GM19468 (cell line): ENCODE data around the gene TOGARAM1.
A peak's percentile ranks its signal among the peaks of the same experiment; 100 is the strongest.
"Not testable (repeated sequence)": the region's sequence is repeated elsewhere in the genome, so short reads cannot be mapped to it uniquely, and the experiment has no call there.

Experiments used
- ATAC-seq: cut with Tn5 transposase; IDR thresholded peaks from one replicate; pipeline ENCODE4 v1.9.1; 2021; ENCODE audit warnings: mild to moderate bottlenecking, moderate library complexity, moderate number of reproducible peaks; ENCODE audit not compliant: unreplicated experiment; ENCODE audit errors: extremely low read depth

TOGARAM1 gene

DNA sequence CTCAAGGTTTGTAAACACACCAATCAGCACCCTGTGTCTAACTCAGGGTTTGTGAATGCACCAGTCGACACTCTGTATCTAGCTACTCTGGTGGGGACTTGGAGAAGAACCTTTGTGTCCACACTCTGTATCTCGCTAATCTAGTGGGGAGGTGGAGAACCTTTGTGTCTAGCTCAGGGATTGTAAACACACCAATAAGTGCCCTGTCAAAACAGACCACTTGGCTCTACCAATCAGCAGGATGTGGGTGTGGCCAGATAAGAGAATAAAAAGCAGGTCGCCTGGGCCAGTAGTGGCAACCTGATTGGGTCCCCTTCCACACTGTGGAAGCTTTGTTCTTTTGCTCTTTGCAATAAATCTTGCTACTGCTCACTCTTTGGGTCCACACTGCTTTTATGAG lies 119.1 kb downstream of the TOGARAM1 start:
- not testable (repeated sequence) for ATAC-seq

DNA sequence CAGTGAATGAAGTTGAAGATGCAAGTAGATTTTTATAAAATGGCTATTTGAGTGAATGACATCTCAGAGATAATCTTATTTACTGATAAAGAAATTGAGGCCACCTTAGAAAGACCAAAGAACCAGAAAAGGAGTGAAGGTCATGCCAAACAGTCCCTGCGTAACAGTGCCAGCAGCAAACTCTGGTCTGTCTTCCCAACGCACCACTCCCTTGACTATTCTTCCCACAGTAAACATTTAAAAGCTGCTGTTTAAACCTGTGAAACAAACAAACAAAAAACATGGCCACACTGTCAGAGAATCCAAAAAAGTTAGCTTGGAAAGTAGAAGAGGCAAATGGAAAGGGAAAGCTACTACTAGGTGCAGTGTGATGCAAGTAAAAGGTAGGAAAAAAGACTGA lies 120.4 kb downstream of the TOGARAM1 start:
- ATAC-seq = no peak

DNA sequence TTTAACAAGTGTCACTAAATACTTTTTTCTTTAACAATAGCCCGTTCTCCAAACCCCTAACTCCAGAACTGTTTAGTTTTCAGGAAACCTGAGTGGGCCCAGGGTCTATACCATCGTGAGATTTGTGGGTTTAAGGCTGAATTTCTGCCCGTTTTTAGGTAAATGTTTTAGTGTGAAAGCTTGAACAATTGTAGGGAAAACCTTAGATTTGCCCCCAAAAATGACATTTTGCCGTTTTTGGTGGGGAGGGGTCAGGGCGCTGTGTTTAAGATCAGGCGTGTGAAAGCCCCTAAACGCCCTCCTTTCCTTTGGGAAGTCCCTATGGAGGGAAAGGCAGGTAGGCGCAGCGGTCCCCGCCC lies 121.6 kb downstream of the TOGARAM1 start:
- no peak for ATAC-seq

DNA sequence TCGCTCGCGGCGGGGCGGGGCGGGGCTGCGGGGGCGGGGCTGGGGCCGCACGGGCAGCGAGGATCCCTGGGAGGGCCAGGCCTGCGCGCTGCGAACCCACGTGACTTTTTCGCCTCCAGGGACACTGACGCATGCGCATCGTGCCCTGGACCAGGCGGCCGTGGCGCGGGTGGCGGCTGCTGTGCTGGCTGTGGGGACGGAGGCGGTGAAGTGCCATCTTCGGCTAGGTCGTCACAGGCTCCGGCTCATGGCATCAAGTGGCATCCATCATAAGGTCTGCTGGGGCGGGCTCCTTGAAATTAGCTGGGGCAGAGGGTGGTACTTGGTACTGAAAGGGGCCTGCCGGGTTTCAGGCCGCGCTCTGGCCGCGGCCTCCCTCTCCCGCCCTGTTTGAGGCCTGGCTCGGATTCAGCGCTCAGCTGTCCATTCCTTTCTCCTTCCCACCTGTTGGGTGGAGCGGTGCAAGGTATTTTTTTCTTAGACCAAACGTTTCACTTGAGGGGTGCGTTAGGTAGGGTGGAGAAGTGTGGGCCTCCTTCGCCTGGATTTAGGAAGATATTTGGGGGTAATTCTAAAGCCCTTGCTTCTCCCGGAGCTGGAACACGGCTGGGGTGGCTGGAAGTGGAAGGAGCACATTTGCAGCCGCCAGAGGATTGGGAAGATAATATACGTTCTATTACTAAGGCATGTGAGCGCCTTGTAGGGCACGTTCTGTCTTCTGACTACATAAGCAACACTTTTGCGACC lies 122.2 kb downstream of the TOGARAM1 start, which contains the start of gene PRPF39:
TSS of gene PRPF39 (plus strand) at position 141 of the 747 bp plus-strand sequence. CDS start 11,124 bp downstream, outside the sequence.
- peak; percentile 89 for ATAC-seq

DNA sequence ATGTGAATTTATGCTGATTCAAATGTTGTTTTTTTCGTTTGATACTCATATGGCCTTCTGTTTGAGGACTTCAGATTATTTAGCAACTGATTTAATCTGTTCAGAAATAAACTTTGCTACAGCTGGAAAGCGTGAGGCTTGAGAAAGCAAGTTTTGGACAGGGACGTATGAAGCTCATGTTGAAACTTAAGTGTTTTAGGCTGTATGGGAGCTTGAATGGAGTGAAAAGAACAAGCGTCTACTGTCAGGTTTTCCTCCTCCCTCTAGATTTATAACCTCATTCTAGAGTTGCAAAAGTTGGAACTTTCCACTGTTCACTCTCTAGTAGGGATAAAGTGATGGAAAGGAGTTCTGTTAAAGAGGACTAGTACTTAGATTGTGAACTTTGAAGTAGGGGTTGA lies 123.0 kb downstream of the TOGARAM1 start:
- no peak for ATAC-seq

DNA sequence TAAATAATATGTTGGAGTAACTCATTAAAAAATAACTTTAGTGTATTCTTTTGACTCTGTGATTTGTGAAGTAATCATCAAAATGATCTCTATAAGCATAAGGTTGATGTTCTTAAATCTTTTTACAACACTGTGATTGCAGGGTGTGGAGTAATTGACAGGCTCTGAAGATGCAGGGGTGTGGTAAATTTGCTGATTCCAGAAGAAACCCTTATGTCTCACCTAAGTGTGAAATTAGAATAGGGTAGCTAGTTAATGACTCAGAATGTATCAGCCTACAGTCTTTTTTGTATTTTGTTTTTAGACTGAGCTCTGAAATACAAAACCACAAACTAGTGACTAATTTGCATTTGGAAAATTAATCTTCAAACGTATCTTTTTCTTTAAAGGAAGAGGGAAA lies 127.8 kb downstream of the TOGARAM1 start:
- ATAC-seq = no peak

DNA sequence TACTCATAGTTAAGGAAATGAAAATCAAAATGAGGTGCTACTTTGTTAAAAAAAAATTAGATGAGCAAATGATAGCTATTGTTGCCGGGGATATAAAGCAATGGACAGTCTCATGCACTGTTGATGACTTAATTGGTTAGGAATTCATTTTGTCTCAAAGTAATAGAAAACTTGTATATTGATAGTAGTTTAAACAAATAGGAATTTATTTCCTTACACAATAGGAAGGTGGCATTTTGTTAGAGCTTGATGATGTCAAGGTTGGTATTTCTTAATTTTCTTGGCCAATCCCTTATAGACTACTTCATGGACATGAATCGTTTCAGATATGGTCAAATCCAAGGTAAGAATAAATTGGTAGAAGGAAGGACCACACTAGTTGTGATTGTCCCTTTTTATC lies 129.7 kb downstream of the TOGARAM1 start:
- no peak for ATAC-seq

DNA sequence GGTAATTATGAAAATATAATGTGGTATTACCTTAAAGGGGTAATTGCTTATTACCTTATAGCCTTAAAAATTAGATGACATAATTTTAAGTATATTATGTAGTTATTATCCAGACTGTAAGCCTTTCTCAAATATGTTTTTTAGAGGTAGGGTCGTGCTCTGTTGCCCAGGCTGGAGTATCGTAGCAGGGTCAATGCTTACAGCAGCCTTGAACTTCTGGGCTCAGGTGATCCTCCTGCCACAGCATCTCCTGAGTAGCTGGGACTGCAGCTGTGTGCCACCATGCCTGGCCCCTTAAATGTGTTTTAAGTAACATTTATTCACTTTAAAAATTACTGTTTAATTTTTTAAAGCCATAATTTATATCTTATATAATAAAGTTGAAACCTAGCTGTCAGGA lies 132.3 kb downstream of the TOGARAM1 start:
- ATAC-seq = no peak

DNA sequence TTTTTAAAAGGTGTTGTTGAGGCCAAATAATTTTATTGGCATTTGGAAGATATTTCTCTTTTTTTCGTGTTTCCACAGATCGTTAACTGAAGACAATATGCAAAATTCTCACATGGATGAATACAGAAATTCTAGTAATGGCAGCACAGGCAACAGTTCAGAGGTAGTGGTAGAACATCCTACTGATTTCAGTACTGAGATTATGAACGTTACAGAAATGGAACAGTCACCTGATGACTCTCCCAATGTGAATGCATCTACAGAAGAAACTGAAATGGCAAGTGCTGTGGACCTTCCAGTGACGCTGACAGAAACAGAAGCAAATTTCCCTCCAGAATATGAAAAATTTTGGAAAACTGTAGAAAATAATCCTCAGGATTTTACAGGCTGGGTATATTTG lies 133.2 kb downstream of the TOGARAM1 start:
- ATAC-seq = no peak

DNA sequence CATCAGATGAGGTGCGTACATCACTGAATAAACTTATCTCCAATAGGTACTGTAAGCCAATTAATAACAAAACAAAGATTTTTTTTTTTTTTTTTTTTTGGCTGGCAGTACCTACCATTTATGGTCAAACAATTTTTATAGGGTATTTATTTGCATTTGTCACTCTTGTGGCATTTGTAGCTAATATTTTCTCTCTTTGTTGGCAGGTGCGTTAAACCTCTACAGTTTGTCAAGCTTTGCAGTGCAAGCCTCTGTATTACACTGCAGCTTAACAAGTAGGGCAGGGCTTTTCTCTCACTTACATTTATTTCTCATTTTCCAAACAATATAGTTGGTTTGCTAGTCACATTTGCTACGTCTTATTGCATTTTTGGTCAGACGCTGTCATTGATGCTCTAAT lies 134.2 kb downstream of the TOGARAM1 start:
- ATAC-seq = no peak

DNA sequence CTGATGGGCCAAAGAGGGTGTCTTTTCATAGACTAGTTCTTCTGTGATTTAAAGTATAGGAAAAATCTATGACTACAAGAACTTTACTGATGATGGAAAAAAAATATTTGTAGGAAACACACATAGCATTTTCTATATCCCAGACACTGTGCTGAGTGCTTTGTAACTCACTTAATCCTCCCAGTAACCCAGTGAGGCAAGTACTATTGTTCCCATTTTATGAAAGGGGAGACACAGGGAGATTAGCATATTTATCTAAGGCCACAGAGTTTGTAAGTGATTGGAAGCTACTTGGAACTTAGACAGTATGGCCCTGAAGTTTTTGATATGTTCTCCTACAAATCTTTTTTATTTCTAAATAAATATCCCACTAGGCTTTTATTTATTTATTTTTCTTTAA lies 141.8 kb downstream of the TOGARAM1 start:
- ATAC-seq = no peak

DNA sequence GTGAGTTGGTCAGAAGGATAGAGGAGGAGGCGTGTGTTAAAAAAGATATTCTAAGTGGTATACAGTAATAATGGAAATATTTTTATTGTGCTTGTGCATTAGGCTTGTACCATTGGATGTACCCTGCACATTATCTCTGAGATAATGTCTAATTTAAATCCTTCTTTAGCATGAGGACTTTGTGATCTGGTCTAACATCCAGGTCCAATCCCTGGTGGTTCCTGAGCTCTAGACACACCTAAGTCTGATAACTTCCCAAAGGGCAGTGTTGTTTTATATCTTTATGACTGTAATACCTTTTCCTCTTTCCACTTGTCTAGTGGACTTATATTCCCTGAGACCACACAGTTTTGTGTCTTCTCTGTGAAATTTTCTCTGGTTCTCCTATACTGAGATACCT lies 142.6 kb downstream of the TOGARAM1 start:
- no peak for ATAC-seq

DNA sequence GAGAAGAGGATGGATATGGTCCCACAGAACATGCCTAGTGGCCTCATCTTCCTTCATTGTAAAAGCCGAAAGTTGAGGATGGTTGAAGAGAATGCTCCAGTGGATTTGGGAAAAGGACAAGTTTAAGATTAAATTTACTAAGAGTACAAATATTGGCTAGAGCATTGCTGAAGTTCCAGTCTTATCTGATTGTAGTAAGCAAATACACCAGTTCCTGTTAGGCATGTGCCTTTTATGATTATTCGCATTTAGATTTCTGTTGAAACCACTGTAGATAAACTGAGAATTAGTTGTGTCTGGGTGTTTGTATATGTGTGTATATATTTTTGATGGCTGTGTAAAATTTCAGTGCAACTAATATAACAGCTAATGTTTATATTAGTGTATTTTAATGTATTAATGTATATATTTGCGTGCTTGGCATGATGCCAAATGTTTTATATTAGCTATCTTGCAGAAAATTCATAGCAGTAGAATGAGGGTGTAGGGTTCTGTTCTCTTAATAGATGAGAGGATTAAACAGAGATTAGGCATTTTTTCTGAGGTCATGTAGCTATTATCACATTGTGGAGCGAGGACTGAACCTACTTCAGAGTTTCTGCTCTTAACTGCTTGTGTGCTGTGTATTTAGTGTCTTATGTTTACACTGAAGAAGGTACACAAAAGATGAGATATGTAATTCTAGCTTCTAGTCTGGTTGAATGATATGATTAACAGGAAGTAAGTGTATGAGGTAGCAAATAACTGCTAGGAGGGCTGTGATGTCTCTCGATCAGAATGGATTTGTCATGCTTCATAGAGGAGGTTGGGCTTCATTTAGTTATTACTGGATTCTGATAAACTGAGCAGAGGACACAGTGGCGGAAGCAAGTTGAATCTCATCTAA lies 151.1 kb downstream of the TOGARAM1 start:
- no peak for ATAC-seq

DNA sequence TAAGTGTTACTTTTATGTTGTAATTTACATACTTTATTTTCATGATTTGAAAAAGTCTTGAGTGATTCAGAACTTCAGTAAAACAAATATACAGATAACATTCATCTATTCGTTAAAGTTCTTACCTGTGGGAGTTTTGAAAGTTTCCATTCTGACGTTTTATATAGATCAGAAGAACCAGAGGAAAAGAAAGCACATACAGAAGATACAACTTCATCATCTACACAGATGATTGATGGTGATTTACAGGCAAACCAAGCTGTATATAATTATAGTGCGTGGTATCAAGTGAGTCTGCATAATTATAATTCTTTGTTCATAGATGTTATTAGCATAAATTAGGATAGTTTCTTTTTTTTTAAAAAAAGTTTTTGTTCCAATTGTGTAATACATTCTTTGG lies 152.3 kb downstream of the TOGARAM1 start:
- no peak for ATAC-seq

DNA sequence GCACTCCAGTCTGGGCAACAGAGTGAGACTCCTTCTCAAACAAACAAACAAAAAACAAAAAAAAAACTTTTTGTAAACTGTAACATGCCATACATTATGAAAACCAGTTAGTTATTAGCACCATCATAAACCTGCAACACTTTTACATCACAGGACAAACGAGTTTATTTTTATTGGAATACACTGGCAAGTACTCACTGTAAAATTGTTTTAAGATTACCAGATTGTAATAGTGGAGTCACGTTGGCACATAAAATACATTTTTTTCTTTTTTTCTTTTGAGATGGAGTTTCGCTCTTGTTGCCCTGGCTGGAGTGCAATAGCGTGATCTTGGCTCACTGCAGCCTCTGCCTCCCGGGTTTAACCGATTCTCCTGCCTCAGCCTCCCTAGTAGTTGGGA lies 156.6 kb downstream of the TOGARAM1 start:
- ATAC-seq = no peak

DNA sequence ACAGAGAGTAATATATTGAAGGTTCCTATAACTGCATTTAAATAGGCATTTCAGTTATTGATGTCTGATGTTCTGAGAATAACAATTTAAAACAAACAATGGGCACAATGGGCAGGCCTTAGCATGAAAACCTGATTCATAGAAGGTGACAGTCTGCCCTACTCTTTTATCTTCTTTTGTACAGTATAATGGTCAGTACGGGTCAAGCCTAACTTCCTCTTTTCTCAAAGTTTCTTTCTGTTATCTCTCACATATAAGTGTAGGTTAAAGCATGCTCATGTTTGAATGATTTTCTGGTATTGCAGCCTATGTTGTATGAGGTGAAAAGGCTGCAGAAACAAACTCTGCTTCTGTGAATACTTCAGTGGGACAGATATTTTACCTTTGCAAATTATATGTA lies 158.1 kb downstream of the TOGARAM1 start:
- ATAC-seq = no peak

DNA sequence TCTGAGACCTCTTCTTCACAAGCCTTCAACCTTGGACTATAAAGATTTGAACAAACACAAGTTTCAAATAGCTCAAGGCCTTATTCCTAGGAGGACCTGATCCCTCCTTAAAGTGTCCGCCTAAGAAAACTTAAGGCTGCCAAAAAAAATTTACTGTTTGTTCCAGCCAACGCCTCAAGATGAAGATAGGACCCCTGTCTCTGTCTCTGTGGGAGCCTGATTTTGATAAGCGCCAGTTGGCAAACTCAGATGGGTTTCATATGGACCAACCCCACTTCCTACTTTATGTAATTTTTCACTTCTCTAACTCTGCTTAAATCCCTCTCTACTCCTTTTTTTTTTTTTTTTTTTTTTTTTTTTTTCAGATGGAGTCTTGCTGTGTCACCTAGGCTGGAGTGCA lies 161.3 kb downstream of the TOGARAM1 start:
- ATAC-seq = no peak
